HG03108 (cell line): Measurements from ENCODE around the gene UBALD1.
"Not testable (repeated sequence)": the region's sequence is repeated elsewhere in the genome, so short reads cannot be mapped to it uniquely, and the experiment has no call there.

Source experiments
- ATAC-seq: cut with Tn5 transposase; IDR thresholded peaks from one replicate; pipeline ENCODE4 v1.9.1; 2021; ENCODE audit warnings: moderate library complexity; ENCODE audit not compliant: unreplicated experiment

Gene UBALD1

DNA sequence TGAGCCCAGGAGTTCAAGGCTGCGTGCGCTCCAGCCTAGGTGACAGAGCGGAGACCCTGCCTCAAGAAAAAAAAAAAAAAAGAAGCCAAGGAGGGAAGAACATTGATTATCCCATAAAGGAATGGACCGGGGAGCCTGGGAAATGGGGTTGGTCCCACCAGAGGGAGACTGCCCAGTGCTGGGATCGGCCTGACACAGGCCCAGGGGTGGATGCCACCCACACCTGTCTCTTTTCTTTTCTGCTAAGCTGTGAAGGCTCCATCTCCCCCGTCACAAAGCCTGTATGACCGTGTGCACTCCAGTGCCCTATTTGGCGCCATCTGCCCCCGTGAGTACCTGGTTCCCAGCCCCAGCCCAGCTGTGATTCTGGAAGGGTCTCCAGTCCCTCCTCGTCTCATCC is 15.7 kb downstream of the UBALD1 start:
- ATAC-seq = no peak

DNA sequence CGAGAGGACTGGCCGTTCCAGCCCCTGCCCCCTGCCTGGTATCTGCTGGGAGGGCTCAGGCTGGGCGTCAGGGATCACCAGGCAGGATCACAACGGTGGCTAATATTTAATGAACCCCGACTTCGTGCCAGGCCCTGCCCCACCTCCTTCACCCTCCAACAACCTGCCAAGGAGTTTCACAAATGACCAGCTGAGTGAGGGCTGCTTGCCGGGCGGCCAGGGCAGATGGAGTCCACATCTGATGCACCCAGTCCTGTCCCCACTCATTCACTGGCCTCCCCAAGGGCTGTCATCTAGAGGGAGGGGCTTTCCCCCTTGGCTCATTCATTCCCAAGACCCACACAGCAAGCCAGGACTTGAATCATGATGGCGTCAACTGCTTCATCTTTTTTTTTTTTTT is 17.5 kb downstream of the UBALD1 start:
- no peak for ATAC-seq

DNA sequence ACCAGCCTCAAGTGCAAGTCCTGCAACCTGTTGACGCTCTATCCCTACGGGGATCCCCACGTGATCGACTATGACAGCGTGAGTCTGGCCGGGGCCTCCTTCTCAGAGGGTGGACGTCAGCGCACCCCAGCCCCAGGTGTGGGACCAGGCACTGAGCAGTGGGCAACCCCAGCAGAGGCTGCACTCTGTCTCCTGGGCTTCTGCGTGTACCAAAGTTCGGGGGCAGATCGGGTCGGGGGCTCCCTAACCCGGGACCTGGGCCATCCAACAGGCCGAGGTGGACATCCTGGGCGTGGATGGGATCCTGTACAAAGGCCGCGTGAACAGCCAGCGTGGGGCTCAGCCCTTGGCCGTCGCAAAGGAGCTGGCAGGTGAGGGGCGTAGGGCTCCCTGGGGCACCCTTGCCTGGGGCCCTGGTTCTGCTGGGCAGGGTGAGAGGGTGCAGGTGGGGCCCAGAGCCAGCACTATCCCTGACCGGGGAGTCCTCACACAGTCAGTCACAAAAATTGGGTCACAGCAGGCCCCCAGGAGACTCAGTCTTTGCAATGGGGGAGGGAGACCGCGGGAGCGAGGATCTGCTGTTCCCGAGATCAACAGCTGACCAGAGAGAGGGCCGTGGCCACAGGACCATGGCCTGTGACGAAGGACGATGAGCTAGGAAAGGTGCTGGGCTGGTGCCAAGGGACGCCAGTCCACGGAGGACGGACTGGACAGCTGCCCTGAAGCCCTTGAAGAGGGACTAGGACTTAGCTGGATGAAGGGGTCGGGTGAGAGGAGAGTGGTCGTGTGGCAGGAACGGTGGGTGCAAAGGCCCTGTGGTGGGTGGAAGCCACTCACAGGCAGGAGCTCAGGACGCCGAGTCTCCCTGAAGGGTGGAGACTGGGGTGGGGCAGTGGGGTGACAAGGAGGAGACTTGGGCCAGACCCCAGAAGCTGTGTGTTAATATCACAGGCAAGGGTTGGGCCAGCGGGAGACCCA is 20.0 kb downstream of the UBALD1 start:
- no peak for ATAC-seq

DNA sequence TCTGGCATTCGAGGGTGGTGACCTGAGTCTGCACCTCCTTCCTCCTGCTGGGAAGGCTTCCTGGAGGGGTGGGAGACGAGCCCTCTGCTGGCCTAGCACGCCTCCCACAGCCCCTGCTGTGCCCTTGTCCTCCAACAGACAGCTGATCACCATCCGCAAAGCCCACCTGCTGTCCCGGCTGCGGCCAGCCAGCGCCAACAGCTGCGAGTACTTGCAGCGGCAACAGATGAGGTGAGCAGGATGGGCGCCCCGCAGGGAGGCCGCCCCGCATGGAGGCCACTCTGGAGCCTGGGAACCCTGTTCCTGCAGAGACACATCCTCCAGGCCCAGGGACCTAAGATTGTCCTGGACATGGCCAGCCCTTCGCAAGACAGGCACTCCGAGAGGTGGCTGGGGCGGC is 21.6 kb downstream of the UBALD1 start:
- no peak for ATAC-seq

DNA sequence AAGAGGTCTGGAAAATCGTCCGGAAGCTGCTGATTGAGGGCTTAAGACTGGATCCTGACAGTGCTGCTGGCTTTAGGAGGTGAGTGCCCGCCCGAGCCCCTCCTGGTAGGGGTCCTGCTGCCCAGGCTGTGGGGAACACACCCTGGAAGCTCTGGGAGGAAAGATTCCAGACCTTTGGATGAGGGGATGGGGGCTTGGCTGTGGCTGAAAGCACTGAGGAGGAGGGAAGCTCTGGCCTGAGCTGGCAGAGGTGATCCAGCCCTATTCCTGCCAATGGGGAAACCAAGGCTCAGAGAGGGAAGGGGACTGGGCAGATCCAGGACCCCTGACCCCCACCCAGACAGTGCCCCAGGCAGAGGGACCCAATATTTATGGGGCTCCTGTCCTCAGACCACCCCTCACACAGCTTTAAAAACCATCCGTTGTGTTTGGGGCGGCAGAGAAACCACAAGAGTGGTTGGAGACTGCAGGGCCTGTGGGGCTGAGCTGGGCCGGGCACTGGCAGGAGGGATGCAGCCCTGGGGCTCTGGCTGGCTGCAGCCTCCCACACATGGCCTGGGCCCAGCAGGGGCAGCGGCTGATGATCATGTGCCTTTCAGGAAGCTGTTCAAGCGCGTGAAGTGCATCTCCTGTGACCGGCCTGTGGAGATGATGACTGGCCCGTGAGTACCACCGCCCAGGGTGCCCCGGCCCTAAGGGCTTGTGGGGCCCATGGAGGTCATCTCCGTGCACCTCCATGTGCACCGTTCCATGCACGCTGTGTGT is 22.8 kb downstream of the UBALD1 start:
- no peak for ATAC-seq

DNA sequence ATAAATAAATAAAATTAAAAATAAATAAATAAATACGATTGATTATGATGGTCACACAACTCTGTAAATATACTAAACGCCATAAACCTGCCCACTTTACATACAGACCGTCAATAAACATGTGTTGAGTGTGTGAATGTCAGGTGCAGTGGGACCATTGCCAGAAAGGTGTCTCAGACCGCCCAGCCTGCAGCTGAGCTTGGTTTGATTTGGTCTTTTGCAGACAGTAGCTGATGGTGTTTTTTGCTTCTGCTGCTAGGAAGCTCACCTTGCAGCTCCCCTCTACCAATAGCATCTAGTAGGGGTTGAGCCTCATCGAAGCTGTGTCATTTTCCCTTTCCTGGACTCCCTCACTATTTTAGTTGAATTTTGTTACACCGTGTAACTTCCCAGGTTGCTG is 23.5 kb downstream of the UBALD1 start:
- no peak for ATAC-seq

DNA sequence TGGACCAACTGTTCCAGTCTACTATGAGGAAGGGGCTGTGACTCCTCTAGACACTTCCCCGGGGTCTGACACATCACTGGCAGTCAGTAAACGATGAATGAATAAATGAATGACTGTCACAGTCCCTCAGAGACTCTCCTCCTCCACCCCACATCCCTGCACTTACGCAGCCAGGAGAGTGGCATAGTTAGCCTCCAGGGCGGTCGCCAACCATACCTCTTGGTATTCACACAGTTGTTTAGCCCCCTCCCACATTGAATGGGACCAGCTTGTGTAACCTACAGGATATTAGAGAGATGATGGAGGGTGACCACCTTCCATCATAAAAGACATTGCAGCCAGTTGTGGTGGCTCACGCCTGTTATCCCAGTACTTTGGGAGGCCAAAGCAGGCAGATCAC is 25.7 kb downstream of the UBALD1 start:
- ATAC-seq = no peak

DNA sequence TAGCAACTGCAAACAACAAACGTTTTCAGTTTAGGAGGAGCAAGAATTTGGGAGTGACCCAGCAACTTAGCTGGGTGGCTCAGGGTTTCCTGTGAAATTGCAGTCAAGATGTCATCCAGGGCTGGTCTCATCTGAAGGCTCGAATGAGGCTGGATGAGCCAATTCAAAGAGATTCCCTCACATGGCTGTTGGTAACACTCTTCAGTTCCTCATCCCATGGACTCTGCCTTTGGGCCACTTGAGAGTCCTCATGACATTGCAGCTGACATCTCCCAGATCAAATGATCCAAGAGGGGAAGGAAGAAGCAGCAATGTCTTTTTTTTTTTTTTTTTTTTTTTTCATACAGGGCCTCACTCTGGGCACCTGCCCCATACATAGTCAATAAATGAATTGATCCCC is 26.3 kb downstream of the UBALD1 start:
- no peak for ATAC-seq

DNA sequence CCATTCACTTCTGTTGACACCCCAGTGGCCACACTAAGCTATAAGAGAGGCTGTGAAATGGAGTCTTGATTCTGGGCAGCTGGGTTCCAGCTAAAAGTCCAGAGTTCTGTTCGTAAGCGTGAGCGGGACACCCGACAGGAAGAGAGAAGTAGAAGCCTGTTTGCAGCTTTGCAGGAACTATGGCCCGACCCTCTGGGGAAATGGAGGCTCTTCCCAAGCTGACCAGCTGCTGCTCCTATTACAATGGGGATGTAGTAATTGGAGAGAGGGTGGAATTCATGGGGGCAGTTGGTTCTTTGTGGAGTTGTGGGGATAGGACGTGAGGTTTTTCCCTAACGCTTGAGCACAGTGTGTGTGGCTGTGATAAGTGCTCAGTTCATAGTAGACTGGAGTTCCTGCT is 28.4 kb downstream of the UBALD1 start:
- ATAC-seq = no peak

DNA sequence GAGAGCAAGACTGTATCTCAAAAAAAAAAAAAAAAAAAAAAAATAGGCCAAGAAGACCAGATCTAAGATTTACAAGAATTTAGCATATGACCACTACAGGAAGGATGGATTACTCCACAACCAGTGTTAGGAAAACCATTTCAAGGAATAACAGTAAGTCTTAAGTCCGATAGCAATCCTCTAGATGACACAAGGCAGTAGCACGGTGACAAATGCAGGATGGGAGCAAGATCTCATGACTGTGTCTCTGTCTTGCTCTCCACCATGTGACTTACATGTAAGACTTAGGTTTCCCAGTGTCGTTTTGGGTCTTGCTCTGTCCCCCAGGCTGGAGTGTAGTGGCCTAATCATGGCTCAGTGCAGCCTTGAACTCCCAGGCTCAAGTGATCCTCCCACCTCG is 30.8 kb downstream of the UBALD1 start:
- ATAC-seq = no peak

DNA sequence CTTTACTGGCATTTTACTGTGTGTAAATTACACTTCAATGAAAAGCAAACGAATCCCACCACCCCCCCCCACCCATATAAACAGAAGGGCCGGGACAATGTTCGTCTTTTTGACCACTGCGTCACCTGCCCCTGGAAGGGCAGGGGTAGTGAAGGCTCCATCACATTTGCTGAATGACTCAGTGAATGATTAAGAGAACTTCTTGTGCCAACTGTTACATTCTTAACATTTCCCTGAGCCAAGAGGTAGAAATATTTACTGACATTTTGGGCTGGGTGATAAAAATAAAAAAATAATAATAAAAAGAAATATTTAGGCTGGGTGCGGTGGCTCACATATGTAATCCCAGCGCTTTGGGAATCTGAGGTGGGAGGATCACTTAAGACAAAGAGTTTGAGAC is 34.4 kb downstream of the UBALD1 start:
- no peak for ATAC-seq

DNA sequence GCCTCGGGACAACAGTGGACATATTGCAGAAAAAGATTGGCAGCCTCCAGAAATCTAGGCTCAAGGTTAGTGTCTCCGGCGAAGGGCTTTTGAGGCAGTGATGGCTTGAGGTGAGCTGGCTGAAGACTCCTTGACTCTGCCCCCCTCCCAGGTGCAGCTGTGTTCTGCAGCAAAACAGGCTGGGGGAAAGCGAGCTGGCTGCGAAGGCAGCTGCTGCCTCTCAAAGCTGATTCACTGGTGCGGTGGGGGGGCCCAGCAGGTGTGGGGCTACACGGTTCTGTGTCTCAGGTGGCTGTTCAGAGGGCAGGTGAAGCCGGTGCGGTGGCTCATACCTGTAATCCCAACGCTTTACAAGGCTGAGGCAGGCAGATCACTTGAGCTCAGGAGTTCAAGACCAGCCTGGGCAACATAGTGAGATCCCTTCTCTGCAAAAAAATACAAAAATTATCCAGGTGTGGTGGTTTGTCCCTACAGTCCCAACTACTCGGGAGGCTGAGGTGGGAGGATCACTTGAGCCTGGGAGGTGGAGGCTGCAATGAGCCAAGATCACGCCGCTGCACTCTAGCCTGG is 35.6 kb downstream of the UBALD1 start:
- ATAC-seq = no peak

DNA sequence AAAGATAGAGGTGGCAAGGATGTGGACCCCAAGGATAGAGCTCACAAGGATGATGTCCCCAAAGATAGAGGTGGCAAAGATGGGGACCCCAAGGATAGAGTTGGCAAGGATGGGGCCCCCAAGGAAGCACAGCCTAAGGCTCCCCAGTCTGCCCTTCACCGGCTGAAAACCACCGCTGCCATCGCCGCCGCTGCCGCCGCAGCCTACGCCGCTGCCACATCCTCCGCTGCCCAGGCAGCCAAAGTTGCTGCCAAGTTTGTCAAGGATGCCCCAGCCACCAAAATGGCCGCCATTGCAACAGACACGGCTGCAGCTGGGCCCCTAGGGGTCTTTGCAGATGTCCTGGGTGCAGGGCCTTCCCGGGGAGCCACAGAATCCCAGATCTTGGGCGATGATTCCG is 38.7 kb downstream of the UBALD1 start:
- ATAC-seq = no peak

DNA sequence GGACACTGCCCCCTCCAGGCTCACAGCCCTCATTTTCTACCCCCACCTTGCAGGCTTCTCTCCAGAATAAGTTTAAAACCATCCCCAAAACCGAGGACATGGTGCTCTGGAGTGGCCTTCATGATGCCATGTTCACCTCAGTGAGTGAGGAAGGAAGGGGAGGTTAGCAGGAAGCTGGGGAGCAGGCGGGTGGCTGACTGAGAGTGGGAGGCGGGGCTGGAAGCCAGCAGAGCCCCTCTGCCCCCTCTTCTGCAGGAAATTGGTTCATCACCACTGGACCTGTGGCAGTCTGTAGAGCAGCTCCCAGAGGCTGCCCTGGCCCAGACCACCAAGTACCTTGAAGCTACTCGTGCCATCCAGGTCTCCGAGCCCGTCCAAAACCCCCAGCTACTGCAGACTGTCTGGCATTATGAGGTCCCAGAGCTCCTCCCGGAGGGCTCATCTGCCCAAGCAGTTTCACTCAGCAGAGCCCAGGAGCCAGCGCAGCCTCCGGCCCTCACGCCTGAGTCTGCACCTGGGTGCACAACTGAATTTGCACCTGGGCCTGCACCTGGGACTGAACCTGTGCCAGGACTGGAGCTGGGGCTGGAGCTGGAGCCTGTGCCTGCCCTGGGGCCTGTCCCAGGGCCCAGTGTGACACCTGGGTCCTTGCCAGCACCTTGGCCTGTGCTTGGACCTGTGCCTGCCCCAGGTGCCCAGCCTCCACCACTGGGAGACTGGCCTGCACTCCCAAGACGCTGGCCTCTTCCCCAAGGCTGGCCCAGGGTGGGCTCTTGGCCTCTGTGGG is 39.6 kb downstream of the UBALD1 start:
- no peak for ATAC-seq

DNA sequence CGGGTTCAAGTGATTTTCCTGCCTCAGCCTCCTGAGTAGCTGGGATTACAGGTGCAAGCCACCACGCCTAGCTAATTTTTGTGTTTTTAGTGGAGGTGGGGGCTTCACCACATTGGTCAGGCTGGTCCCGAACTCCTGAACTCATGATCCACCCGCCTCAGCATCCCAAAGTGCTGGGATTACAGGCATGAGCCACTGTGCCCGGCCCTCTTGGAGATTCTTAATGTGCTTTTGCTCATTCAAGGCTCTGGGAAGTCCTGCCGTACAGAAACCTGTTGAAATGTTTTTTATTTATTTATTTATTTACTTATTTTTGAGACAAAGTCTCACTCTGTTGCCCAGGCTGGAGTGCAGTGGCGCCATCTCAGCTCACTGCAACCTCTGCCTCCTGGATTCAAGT is 40.8 kb downstream of the UBALD1 start:
- ATAC-seq = not testable (repeated sequence)

DNA sequence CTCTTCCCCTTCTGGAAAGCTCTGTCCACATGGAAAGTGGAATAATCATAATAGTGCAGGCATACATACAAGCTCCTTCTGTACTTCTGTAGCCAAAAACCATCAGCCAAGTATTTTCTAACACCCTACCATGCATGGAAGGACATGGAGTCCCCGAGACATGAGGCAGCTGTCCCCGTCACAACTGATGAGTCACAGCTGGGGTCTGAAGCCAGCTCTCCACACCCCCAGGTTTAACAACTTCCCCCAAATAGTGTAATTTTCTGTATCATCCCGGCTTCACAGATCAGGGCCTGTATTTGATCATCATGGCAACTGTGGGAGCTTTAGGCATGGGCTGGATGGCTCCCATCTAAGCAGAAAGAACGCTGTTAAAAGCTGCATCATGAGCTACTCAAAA is 42.0 kb downstream of the UBALD1 start:
- no peak for ATAC-seq

DNA sequence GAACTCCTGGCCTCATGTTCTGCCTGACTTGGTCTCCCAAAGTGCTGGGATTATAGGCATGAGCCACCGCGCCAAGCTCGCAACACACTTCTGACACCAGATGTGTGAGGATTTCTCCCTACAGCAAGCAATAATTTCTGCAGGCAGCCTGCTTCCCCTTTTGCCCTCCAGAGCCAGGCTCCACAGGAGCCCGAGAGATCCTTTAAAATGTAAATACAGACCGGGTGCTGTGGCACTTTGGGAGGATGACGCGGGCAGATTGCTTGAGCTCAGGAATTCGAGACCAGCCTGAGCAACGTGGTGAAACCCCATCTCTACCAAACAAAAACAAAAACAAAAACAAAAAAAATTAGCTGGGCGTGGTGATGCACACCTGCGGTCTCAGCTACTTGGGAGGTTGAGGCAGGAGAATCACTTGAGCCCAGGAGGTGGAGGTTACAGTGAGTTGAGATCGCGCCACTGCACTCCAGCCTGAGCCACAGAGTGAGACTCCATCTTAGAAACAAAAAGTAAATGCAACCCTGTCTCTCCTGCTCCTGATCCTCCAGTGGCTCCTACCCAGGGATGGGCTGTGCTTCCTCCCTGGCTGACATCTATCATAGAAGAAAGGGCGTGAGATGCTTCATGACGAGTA is 43.9 kb downstream of the UBALD1 start:
- ATAC-seq = no peak

DNA sequence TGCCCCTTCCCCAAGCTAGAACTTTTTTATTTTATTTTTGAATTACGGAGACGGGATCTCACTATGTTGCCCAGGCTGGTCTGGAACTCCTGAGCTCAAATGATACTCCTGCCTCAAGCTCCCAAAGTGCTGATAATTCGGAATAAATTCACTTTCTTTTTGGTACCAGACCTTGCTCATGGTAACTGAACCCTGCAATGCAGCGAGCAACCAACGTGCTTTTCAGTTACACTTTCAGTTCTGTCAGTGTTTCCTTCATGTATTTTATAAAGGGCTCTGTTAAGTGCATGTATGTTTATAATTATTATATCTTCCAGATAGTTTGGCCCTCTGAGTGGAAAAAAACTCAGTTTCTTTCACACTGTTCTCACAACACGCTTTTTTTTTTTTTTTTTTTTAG is 44.6 kb downstream of the UBALD1 start:
- no peak for ATAC-seq

DNA sequence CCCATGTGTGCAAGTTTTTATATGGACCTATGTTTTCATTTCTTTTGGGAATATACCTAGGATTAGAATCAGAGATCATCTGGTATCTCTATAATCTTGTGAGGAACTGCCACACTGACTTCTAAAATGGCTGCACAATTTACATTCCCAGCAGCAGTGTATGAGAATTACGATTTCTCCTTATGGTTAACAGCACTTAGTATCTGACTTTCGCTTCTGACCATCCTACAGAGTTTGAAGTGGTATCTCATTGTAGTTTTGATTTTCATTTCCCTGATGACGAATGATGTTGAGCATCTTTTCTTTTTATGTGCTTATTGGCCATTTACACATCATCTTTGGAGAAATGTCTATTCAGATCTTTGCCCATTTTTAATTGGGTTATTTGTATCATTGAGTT is 48.5 kb downstream of the UBALD1 start:
- no peak for ATAC-seq

DNA sequence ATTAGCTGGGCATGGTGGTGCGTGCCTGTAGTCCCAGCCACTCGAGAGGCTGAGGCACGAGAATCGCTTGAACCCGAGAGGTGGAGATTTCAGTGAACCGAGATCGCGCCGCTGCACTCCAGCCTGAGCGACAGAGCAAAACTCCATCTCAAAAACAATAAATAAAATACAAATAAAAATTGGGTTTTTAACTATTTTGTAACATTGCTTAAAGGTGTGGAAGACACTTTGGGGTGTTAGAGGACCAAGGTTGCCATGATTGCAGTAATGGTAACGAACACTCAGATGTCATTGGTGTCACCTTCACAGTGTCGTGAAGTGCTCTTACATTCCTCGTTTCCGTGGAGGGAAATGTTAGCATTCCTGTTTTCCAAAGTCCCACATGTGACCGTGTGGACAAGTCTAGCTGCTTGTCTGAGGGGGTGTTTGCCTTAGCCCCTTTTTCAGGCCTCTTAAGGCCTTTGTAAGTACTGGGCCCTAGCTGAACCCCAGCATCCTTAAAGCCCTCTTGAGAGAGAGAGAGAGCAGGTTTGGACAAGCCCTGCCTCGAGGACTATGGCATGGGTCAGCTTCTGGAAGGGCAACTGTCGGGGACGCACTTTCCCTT is 49.9 kb downstream of the UBALD1 start:
- ATAC-seq = no peak
